PC-9 (cell line): Measurements from ENCODE around the gene NRG3. TPM values are rescaled to one million over a fixed set of nuclear protein-coding genes. Genes with fewer than 3 reads are reported as not detected.
"Not testable (repeated sequence)": the region's sequence is repeated elsewhere in the genome, so short reads cannot be mapped to it uniquely, and the experiment has no call there.

Experiments used
- BruUV-seq: library from RNA; stranded (reverse); fragments of 400-500 nt; replicated peaks from 2 replicates; lab custom pipeline; 2021; lab: Mats Ljungman, UMichigan
- CTCF ChIA-PET: fragments of 300-600 bp; sonication (Branson Sonifier 250); formaldehyde crosslinking; loops from one replicate; lab custom pipeline; 2022; ENCODE audit warnings: antibody characterized with exemption; lab: Charles Lee
- POLR2A ChIA-PET: fragments of 300-600 bp; sonication (Branson Sonifier 250); formaldehyde crosslinking; loops from one replicate; lab custom pipeline; 2022; ENCODE audit warnings: antibody characterized with exemption; ENCODE audit not compliant: unreplicated experiment; lab: Charles Lee
- DNase-seq, 2 experiments: peaks; one replicate each; pipeline versions ENCODE4 v3.0.0 to v3.0.0-alpha.2; 2015 to 2022; ENCODE audit warnings: mixed read lengths in 1 of 2
- H2AFZ ChIP-seq: fragments of 200-600 bp; sonication (generic); 2 replicates; pipeline ENCODE4 v1.8.1; 2017; ENCODE audit warnings: antibody characterized with exemption
- H3F3A ChIP-seq: fragments of 200-600 bp; sonication (generic); 2 replicates; pipeline ENCODE4 v1.8.1; 2017; ENCODE audit warnings: antibody characterized with exemption, mild to moderate bottlenecking, low read depth; ENCODE audit not compliant: insufficient read depth
- H3K27ac ChIP-seq: fragments of 200-600 bp; sonication (generic); 2 replicates; pipeline ENCODE4 v1.6.1; 2016; ENCODE audit warnings: mixed run types
- H3K27me3 ChIP-seq: fragments of 200-600 bp; sonication (generic); 2 replicates; pipeline ENCODE4 v1.6.1; 2016; ENCODE audit warnings: low read depth, mixed run types; ENCODE audit not compliant: insufficient read depth
- H3K36me3 ChIP-seq: fragments of 200-600 bp; sonication (generic); 2 replicates; pipeline ENCODE4 v1.6.1; 2016; ENCODE audit warnings: low read depth, mixed run types
- H3K4me1 ChIP-seq: fragments of 200-600 bp; sonication (generic); replicated peaks from 2 replicates; pipeline ENCODE4 v1.6.1; 2016; ENCODE audit warnings: mixed run types; ENCODE audit not compliant: insufficient read depth
- H3K4me2 ChIP-seq: fragments of 200-600 bp; sonication (generic); 2 replicates; pipeline ENCODE4 v1.6.1; 2017; ENCODE audit warnings: mixed run types
- H3K4me3 ChIP-seq: fragments of 200-600 bp; sonication (generic); 2 replicates; pipeline ENCODE4 v1.6.1; 2016; ENCODE audit warnings: mixed run types
- H3K79me2 ChIP-seq: fragments of 200-600 bp; sonication (generic); 2 replicates; pipeline ENCODE4 v1.6.1; 2017; ENCODE audit warnings: low read depth, mixed run types
- H3K9me2 ChIP-seq: fragments of 200-600 bp; sonication (generic); 2 replicates; pipeline ENCODE4 v1.8.1; 2017; ENCODE audit warnings: mild to moderate bottlenecking; ENCODE audit not compliant: insufficient read depth
- H3K9me3 ChIP-seq: fragments of 200-600 bp; sonication (generic); 2 replicates; pipeline ENCODE4 v1.8.1; 2016; ENCODE audit warnings: low read depth; ENCODE audit not compliant: insufficient read depth
- H4K20me1 ChIP-seq: fragments of 200-600 bp; sonication (generic); 2 replicates; pipeline ENCODE4 v1.8.1; 2017; ENCODE audit not compliant: insufficient read depth
- CTCF ChIP-seq: fragments of 200-600 bp; sonication (generic); conservative IDR thresholded peaks from 2 replicates; pipeline ENCODE4 v1.6.1; 2017; ENCODE audit warnings: mixed run types, antibody characterized with exemption, mild to moderate bottlenecking, moderate library complexity
- EZH2 ChIP-seq: fragments of 200-600 bp; sonication (generic); IDR thresholded peaks from 2 replicates; pipeline ENCODE4 v1.8.0; 2017; ENCODE audit warnings: antibody characterized with exemption, low read depth
- intact Hi-C: fragments of 100-400 bp; cut with micrococcal nuclease; formaldehyde crosslinking; loops from one replicate; pipeline ENCODE4 v1.10.0; 2022; ENCODE audit not compliant: unreplicated experiment
- total RNA-seq: library from RNA; stranded (reverse); gene quantifications from 2 replicates; pipeline ENCODE4 v1.2.3, GENCODE V29; 2021

Gene NRG3
- total RNA-seq, 1 experiment from 2014 or later: not detected

- H3K36me3 ChIP-seq: no peaks in the 10 kb centered on the region
- POLR2A ChIA-PET: interaction anchor here (0.6 kb wide), 1 partner anchor 187 kb away, joined by 4 read pairs; no protein-coding TSS in a partner anchor
- H4K20me1 ChIP-seq: no peaks in the 10 kb centered on the region
- H3K9me3 ChIP-seq: no peaks in the 10 kb centered on the region; the same call in 1 of the 2 replicates
- no peak overlapping the region for H3K27ac ChIP-seq
- TF ChIP-seq CTCF (no peak), EZH2 (no peak)
- CTCF ChIA-PET: no interaction called here
- no peak overlapping the region for H3K4me3 ChIP-seq
- no peak for DNase-seq
- intact Hi-C loops: no loop called here
- no TSS peak for BruUV-seq
- no peaks in the 10 kb centered on the region for H3K9me2 ChIP-seq
- no peaks in the 10 kb centered on the region for H3K27me3 ChIP-seq
- H2AFZ ChIP-seq: no peak overlapping the region
- no peaks in the 10 kb centered on the region for H3K4me1 ChIP-seq
- no peak overlapping the region for H3K4me2 ChIP-seq
- H3K79me2 ChIP-seq: no peaks in the 10 kb centered on the region
- H3F3A ChIP-seq: no peaks in the 10 kb centered on the region
These were observed 181.4 kb downstream of the NRG3 start for GRCh38 chr10:82056391-82056790.

- H3K4me3 ChIP-seq, BruUV-seq, H3K4me2 ChIP-seq, H3F3A ChIP-seq, H3K36me3 ChIP-seq, H3K4me1 ChIP-seq, POLR2A ChIA-PET, DNase-seq, H3K79me2 ChIP-seq, H4K20me1 ChIP-seq, H3K27me3 ChIP-seq, H3K9me3 ChIP-seq, H3K27ac ChIP-seq, intact Hi-C loops, CTCF ChIA-PET, H3K9me2 ChIP-seq: not testable (repeated sequence)
- 0 out of 2 replicates have a peak overlapping the region, but pooled peaks have one; percentile 27 for H2AFZ ChIP-seq
These were observed 192.2 kb downstream of the NRG3 start for GRCh38 chr10:82067192-82067591.

- POLR2A ChIA-PET: no interaction called here
These were observed 193.5 kb downstream of the NRG3 start for GRCh38 chr10:82068501-82068900.

More at GRCh38 chr10:82068501-82068900, 193.5 kb downstream of the NRG3 start:
- intact Hi-C loops: no loop called here
- H3K9me2 ChIP-seq: no peaks in the 10 kb centered on the region
- H3K4me1 ChIP-seq: no peaks in the 10 kb centered on the region
- no peak overlapping the region for H2AFZ ChIP-seq
- no peaks in the 10 kb centered on the region for H3K9me3 ChIP-seq
- no peaks in the 10 kb centered on the region for H3K27me3 ChIP-seq
- no TSS peak for BruUV-seq
- H4K20me1 ChIP-seq: no peaks in the 10 kb centered on the region
- no peaks in the 10 kb centered on the region for H3F3A ChIP-seq
- H3K4me3 ChIP-seq: no peak overlapping the region
- H3K4me2 ChIP-seq: no peak overlapping the region
- H3K79me2 ChIP-seq: no peaks in the 10 kb centered on the region
- TF ChIP-seq EZH2: no peak
- TF ChIP-seq CTCF: no peak
- CTCF ChIA-PET: no interaction called here
- DNase-seq: no peak
- H3K27ac ChIP-seq: no peak overlapping the region
- no peaks in the 10 kb centered on the region for H3K36me3 ChIP-seq
